Liver (tissue), 3 donors: ENCODE measurements around the gene DUSP2.

ENCODE experiments used
- JUND ChIP-seq, 2 donors: IDR thresholded peaks; 2 replicates each; pipeline ENCODE4 v1.6.1; 2016; ENCODE audit warnings: antibody characterized with exemption in 2 of 2
- RXRA ChIP-seq, 2 donors: IDR thresholded peaks; 2 replicates each; pipeline ENCODE4 v1.6.1; 2017 to 2018; ENCODE audit warnings: antibody characterized with exemption in 2 of 2, mild to moderate bottlenecking in 1 of 2
- TF ChIP-seq, protein P1 (sequence below): fragments of 150-350 bp; IDR thresholded peaks from 2 replicates; pipeline ENCODE4 v1.5.1; 2017; ENCODE audit warnings: improper control_type of control experiment, low read depth, low read length; ENCODE audit not compliant: missing input control
- TF ChIP-seq, protein P2 (sequence below): IDR thresholded peaks from 2 replicates; pipeline ENCODE4 v1.6.1; 2016; ENCODE audit warnings: antibody characterized with exemption, mild to moderate bottlenecking
- donor health status: healthy.
- donor health status: healthy.

DNA sequence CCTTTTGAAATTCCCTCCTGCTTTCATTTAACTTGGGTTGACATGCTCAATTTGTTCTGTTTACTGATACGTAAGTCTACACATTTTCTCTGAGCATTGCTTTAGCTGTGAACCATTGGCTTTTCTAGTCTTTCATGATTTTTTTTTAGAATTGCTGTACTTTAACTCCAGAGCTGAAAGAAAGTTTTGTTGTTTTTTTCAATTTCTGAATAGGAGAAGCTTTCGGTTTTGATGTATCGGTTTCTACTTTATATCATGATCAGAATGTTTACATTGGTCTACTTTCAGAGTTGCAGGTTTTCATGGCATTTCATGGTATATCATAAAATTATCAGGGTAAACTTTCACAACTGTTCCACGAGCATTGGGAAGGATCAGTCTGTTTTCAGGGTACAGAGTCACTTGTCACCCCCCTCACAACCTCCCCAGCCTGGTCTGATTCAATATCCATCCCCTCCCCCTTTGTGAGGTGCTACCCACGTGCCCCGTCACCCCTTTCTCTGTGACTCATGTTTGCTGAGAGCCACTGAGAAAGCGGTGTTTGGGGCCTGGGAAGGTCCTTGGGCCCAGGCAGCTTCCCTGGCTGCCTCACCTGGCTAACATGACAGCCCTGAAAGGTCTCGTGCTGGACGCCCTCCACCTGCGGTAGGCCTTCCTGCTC lies 14.0 kb downstream of the DUSP2 start:
- TF ChIP-seq, protein P1, sequence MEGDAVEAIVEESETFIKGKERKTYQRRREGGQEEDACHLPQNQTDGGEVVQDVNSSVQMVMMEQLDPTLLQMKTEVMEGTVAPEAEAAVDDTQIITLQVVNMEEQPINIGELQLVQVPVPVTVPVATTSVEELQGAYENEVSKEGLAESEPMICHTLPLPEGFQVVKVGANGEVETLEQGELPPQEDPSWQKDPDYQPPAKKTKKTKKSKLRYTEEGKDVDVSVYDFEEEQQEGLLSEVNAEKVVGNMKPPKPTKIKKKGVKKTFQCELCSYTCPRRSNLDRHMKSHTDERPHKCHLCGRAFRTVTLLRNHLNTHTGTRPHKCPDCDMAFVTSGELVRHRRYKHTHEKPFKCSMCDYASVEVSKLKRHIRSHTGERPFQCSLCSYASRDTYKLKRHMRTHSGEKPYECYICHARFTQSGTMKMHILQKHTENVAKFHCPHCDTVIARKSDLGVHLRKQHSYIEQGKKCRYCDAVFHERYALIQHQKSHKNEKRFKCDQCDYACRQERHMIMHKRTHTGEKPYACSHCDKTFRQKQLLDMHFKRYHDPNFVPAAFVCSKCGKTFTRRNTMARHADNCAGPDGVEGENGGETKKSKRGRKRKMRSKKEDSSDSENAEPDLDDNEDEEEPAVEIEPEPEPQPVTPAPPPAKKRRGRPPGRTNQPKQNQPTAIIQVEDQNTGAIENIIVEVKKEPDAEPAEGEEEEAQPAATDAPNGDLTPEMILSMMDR = no peak
- TF ChIP-seq JUND (IDR thresholded peaks at IDR 0.05) (no peak), RXRA (IDR thresholded peaks at IDR 0.05) (no peak)
- TF ChIP-seq, protein P2, sequence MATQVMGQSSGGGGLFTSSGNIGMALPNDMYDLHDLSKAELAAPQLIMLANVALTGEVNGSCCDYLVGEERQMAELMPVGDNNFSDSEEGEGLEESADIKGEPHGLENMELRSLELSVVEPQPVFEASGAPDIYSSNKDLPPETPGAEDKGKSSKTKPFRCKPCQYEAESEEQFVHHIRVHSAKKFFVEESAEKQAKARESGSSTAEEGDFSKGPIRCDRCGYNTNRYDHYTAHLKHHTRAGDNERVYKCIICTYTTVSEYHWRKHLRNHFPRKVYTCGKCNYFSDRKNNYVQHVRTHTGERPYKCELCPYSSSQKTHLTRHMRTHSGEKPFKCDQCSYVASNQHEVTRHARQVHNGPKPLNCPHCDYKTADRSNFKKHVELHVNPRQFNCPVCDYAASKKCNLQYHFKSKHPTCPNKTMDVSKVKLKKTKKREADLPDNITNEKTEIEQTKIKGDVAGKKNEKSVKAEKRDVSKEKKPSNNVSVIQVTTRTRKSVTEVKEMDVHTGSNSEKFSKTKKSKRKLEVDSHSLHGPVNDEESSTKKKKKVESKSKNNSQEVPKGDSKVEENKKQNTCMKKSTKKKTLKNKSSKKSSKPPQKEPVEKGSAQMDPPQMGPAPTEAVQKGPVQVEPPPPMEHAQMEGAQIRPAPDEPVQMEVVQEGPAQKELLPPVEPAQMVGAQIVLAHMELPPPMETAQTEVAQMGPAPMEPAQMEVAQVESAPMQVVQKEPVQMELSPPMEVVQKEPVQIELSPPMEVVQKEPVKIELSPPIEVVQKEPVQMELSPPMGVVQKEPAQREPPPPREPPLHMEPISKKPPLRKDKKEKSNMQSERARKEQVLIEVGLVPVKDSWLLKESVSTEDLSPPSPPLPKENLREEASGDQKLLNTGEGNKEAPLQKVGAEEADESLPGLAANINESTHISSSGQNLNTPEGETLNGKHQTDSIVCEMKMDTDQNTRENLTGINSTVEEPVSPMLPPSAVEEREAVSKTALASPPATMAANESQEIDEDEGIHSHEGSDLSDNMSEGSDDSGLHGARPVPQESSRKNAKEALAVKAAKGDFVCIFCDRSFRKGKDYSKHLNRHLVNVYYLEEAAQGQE = no peak
